ENCODE results near the gene GALNS.

The GALNS gene

GRCh38 chr16:88843256-88843655 is 13.5 kb downstream of the GALNS start:
- intact Hi-C loops (cut with DNase I), result no loop called here

GRCh38 chr16:88842806-88843205 is 13.9 kb downstream of the GALNS start:
- intact Hi-C loops (cut with DNase I), result no loop called here
- DNase-seq, result no peak

More at GRCh38 chr16:88843256-88843655, 13.5 kb downstream of the GALNS start:
- DNase-seq, result no peak

DNA sequence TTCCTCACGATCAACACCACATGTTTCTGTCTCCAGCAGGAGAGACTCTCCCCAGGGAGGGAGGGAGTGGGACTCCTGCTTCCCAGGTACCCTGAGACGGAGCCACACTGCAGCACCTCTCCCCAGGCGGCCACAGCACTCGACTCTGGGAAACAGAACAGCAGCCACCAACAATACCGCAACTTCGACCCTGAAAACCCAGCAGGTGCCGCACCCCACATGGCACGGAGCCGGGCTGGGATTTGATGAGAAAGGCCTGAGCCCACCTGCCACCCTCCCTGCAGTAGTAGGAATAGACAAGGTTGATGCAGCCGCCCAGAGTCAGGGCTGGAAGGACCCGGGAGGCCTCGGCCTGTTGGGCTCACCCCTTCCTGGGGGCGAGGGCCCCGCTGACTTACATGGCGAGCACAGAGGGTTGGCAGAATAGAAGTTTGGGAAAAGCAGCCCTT is 14.4 kb downstream of the GALNS start:
- intact Hi-C loops (cut with DNase I), result no loop called here
- no peak for DNase-seq

GRCh38 chr16:88841521-88842307 is 15.0 kb downstream of the GALNS start:
- DNase-seq, result no peak
- intact Hi-C loops (cut with DNase I), result no loop called here

GRCh38 chr16:88840600-88841215 is 16.0 kb downstream of the GALNS start:
- DNase-seq, result peak in 37 of 42 donors; percentile 24 to 85 (median 59)
- intact Hi-C loops (cut with DNase I), result no loop called here

DNA sequence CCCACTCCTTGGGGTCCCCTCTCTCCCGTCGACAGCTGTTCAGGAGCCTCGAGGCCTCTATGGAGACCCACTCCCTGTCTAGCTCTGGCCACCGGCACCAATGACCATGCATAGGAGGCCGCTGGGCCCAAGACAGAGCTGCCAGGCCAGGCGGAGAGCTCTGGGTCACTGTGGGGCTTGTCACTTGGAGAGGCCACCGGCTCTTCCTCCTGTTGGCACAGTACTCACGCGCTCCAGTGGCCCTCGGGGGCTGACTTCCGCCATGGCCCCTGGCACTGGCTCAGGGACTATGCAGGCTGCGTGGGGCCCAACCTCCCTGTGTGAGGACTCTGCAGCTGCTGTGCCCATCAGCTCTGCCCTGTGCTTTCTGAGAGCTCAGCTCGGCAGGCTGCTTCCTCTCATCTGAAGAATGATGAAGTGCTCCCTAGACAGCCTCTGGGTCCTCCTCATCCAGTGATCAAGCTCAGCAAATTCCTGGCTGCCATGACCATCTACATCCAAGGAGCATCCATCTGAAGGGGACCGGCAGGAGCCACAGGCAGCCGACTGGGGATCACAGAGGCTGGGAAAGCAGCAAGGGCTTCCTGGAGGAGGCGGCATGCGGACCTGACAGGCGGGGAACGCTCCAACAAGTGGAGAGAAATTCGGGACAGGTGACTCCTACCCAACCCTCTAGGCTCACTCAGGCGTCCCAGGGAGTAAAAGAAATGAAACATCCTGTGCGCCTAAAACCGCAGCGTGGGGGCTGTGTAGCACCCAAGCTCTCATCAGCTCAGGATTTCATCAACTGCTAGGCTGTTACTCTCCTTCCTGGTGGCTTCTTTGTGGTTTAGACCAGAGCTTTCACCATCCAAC is 16.8 kb downstream of the GALNS start:
- intact Hi-C loops (cut with DNase I), result no loop called here
- DNase-seq, result peak in 26 of 42 donors; percentile 20 to 76 (median 50)

DNA sequence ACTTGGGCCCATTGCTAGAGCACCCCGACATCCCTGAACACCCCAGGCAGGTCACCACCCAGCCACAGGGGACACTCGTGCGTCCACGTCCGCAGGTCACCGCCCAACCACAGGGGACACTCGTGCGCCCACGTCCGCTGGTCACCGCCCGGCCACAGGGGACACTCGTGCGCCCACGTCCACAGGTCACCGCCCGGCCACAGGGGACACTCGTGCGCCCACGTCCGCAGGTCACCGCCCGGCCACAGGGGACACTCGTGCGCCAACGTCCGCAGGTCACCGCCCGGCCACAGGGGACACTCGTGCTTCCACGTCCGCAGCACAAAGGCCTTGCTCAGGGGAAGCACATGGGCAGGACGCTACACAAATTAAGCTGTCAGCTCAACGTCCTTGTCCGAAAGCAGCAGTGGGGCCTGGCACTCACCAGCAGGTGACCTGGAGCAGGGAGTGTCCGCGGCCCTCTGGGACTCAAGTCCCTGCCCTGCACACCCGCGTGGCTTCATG is 17.7 kb downstream of the GALNS start:
- intact Hi-C loops (cut with DNase I), result no loop called here
- DNase-seq, result no peak

DNA sequence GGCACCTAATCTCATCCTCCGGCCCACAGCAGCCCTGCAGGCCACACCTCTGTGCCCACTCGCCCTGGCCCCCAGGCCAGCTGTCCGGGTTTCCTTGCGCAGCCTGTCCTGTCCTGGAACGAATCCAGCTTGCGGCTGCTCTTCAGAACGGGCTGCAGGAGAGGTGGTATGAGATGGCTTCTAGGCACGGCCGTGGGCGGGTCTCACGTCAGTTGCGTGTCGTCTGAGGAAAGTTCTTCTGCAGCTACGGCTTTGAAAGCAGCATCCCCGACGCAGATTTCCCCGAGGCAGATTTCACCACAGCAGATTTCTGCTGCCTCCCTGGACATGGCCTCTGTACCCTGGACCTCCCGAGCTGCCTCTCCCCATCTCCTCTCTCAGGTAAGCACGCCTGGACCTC is 18.2 kb downstream of the GALNS start:
- intact Hi-C loops (cut with DNase I), result no loop called here
- peak in 19 of 42 donors; percentile 17 to 69 (median 42) for DNase-seq

- intact Hi-C loops (cut with DNase I), result no loop called here
- DNase-seq, result no peak
Observed at GRCh38 chr16:88837806-88838205, 18.9 kb downstream of the GALNS start.

- DNase-seq, result no peak
- intact Hi-C loops (cut with DNase I), result no loop called here
Observed at GRCh38 chr16:88836791-88837190, 20.0 kb downstream of the GALNS start.

GRCh38 chr16:88835818-88836217 is 20.9 kb downstream of the GALNS start:
- DNase-seq, result no peak

GRCh38 chr16:88835383-88835782 is 21.4 kb downstream of the GALNS start:
- intact Hi-C loops (cut with DNase I), result no loop called here
- DNase-seq, result no peak

More at GRCh38 chr16:88835818-88836217, 20.9 kb downstream of the GALNS start:
- intact Hi-C loops (cut with DNase I), result no loop called here

GRCh38 chr16:88834670-88835069 is 22.1 kb downstream of the GALNS start:
- intact Hi-C loops (cut with DNase I), result no loop called here
- DNase-seq, result no peak

- intact Hi-C loops (cut with DNase I), result no loop called here
- no peak for DNase-seq
Observed at GRCh38 chr16:88833086-88833485, 23.7 kb downstream of the GALNS start.

DNA sequence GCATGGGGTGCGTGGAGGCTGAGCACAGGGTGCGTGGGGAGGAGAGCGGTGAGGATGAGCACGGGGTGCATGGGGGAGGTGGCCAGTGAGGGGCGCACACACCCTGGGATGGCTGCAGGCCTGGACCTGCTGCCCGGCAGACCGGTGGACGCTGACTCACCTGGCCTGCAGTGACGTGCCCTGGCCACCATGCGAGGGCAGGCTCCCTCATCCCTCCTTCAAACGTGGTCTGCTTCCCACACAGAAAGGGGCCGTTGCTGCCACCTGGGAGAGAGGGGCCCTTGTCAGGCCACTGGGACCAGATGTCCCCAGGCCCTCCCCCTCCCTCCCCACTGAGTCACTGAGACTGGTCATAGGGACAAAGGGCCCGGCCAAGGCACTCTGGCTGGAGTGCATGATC is 24.9 kb downstream of the GALNS start:
- intact Hi-C loops (cut with DNase I), result no loop called here
- no peak for DNase-seq

DNA sequence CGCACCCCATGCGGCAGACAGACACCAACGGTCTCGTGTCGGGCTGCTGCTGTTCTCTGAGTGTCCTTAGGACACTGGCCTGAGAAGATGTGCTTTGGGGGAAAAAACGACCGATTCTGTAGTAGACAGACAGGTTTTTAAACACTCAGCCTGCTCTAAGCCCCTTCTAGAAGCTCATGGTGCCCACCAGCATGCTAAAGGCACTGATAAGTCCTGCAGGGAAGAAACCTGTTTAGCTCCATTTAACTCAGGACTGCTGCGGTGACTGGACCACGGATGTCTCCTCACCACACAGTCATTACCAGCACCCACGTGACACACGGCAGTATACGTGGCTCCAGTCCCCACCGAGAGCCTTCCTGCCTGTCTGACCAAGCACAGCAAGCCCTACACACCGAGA is 26.0 kb downstream of the GALNS start:
- intact Hi-C loops (cut with DNase I), result no loop called here
- DNase-seq, result no peak

DNA sequence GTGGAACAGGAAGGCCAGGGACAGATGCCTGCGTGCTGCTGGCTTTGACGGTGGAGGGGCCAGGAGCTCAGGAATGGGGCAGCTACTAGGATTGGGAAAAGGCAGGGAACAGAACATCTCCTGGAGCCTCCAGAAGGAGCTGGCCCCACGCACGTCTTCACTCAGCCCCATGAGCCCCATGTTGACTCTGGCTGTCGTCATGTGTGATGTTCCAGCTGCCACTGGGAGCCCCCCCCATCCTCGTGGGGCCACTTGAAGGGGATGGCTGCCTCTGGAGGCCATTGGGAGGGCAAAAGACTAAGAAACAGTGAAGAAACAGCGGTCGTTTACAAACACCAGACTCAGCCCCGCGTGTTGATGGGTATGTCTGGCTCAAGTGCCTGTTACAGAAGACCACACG is 26.5 kb downstream of the GALNS start:
- intact Hi-C loops (cut with DNase I), result no loop called here
- DNase-seq, result no peak

- DNase-seq, result no peak
- intact Hi-C loops (cut with DNase I), result no loop called here
Observed at GRCh38 chr16:88828711-88829110, 28.0 kb downstream of the GALNS start.

DNA sequence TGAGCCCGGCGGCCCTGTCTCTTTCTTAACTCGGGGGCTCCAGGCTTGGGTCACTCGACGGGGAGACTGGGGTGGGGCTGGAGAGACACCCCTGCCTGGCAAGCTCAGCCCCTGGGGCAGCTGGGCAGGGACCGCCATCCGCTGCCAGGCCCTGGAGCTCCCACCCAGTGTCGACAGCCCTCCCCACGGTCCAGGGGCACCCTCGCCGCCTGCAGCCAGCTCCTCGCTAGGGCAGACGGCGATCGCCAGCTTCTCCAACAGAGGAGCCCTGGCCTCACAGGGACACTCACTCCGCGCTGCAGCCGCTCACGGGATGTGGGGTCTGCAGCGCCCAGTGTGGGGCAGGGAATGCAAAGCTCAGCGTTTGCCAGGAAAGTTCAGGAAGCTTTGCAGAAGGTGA is 29.0 kb downstream of the GALNS start:
- intact Hi-C loops (cut with DNase I), result no loop called here
- no peak for DNase-seq

Measured in head of caudate nucleus (tissue), 42 donors.